NT2/D1 (cell line): ENCODE measurements around the gene SHE.
A peak's percentile ranks its signal among the peaks of the same experiment; 100 is the strongest.

Source experiments
- DNase-seq: peaks from one replicate; pipeline ENCODE4 v3.0.0-alpha.2; 2011; ENCODE audit warnings: low read depth, low spot score
- H3K27me3 ChIP-seq: 2 replicates; pipeline ENCODE4 v1.6.0; 2011; ENCODE audit warnings: mild to moderate bottlenecking; ENCODE audit not compliant: insufficient read length, insufficient read depth
- H3K36me3 ChIP-seq: 2 replicates; pipeline ENCODE4 v1.6.1; 2011; ENCODE audit warnings: mild to moderate bottlenecking, low read length, mixed read lengths; ENCODE audit not compliant: insufficient read depth, insufficient read length
- H3K4me1 ChIP-seq: 2 replicates; pipeline ENCODE4 v1.5.1; 2011; ENCODE audit not compliant: insufficient read depth, insufficient read length
- H3K4me3 ChIP-seq: 2 replicates; pipeline ENCODE4 v1.5.1; 2011; ENCODE audit warnings: low read depth; ENCODE audit not compliant: insufficient read length
- H3K9ac ChIP-seq: 2 replicates; pipeline ENCODE4 v1.6.0; 2011; ENCODE audit warnings: low read depth; ENCODE audit not compliant: insufficient read length
- H3K9me3 ChIP-seq: 2 replicates; pipeline ENCODE4 v1.5.1; 2011; ENCODE audit warnings: mild to moderate bottlenecking, low read length; ENCODE audit not compliant: insufficient read depth
- SUZ12 ChIP-seq: IDR thresholded peaks from 2 replicates; pipeline ENCODE4 v1.6.1; 2011; ENCODE audit not compliant: insufficient read length, insufficient read depth; ENCODE audit errors: extremely low read depth
- YY1 ChIP-seq: IDR thresholded peaks from 2 replicates; pipeline ENCODE4 v1.6.1; 2011; ENCODE audit not compliant: insufficient read length, insufficient read depth
- ZNF274 ChIP-seq: IDR thresholded peaks from 2 replicates; pipeline ENCODE4 v1.6.1; 2011; ENCODE audit warnings: mild to moderate bottlenecking, low read depth, low read length

SHE gene

DNA sequence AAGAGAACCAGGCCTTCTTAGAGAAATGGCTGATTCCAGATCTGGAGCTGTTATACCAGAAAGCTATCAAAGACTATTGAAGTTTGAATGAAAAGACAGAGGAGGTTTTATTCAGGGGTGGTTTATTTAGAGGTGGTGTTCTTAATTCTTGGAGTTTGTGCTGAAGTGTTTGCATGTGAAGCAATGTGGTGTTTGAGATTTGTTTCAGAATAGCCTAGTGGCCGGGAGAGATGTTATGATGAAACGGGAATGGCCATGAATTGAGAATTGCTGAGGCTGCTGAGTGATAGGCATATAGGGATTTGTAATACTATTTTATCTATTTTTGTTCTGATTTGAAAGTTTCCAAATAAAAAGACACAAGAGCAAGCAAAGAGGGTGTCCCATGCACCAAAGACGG, 10.5 kb upstream of the SHE start:
- Histone ChIP-seq H3K4me3 (no peak overlapping the region), H3K4me1 (no peaks in the 10 kb centered on the region), H3K27me3 (no peaks in the 10 kb centered on the region), H3K9ac (no peak overlapping the region), H3K36me3 (no peaks in the 10 kb centered on the region), H3K9me3 (no peaks in the 10 kb centered on the region)
- TF ChIP-seq SUZ12: no peak
- TF ChIP-seq ZNF274: no peak
- no peak for TF ChIP-seq YY1
- no peak for DNase-seq

DNA sequence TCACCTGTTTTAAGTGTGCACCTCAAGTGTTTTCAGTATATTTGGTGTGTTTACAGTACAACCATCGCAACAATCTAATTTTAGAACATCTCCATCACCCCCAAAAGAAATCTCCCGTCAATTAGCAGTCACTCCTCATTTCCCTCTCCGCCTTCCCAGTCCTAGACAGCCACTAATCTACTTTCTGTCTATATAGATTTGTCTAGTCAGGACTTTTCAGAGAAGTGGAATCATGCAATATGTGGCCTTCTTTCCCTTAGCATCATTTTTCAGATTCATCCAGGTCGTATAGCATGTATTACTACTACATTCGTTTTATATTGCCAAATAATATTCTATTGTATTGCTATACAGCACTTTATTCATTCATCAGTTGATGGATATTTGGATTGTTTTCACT, 1.7 kb upstream of the SHE start:
- H3K27me3 ChIP-seq: peaks cover 53% of the 10 kb centered on the region

DNA sequence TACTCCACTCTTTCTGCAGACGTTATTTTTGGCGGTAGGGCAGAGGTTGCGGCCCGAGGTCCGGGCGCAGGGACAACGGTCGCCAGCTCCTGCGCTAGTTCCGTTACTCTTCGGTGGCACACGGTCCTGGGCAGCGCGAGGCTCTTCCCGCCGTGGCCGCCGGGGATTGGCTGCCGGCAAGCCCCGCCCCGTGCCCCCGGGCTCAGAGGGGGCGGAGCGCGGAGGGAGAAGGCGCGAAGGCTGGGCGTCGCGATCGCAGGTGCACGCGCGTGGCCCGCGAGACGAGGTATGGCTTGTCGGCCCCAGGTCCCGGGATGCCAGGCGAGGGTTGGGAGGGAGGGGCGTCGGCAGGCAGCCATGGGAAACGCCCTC, 518 bp upstream of the SHE start:
- H3K9ac ChIP-seq: peak overlapping the region; percentile 39
- H3K36me3 ChIP-seq: no peaks in the 10 kb centered on the region
- no peaks in the 10 kb centered on the region for H3K4me1 ChIP-seq
- H3K9me3 ChIP-seq: peaks cover 12% of the 10 kb centered on the region
- H3K4me3 ChIP-seq: peak overlapping the region; percentile 38
- TF ChIP-seq ZNF274: no peak
- TF ChIP-seq SUZ12: no peak
- no peak for DNase-seq
- peaks cover 55% of the 10 kb centered on the region for H3K27me3 ChIP-seq

More for the DNA sequence above, 1.7 kb upstream of the SHE start:
- Histone ChIP-seq H3K4me1 (no peaks in the 10 kb centered on the region), H3K4me3 (no peak overlapping the region), H3K9ac (no peak overlapping the region), H3K36me3 (no peaks in the 10 kb centered on the region), H3K9me3 (peaks cover 12% of the 10 kb centered on the region)
- no peak for TF ChIP-seq ZNF274
- no peak for TF ChIP-seq YY1
- no peak for TF ChIP-seq SUZ12
- DNase-seq: no peak

DNA sequence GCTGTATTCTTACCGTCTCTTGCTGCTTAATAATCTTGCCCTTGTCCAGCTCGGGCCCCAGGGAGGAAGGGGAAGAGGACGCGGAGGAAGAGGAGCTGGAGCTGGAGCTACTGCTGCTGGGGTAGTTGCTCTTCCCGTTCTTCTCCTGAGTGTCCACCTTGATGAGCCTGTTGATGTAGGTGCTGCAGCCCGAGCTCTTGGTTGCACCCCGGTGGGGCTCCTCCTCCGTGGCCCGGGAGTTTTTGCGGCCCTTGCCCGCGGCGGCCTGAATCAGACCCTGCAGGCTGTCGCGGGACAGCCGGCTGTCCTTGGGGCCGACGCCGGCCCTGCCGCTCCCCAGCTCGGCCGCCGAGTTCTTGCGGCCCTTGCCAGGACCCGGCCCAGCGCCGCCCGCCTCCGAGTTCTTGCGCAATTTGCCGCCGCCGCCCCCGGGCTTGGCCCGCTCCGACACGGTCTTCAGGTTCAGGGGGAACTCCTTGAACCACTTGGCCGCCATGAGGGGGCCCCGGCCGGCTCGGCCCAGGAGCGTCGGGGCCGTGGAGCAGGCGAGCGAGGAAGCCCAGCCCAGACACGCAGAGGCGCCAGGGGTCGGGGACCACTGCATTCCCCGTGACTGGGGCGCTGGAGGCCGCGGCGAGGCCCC, 668 bp downstream of the SHE start:
- no peak for DNase-seq
- Histone ChIP-seq H3K27me3 (peaks cover 55% of the 10 kb centered on the region), H3K9ac (peak overlapping the region; percentile 39), H3K4me3 (peak overlapping the region; percentile 38), H3K36me3 (no peaks in the 10 kb centered on the region), H3K9me3 (peaks cover 12% of the 10 kb centered on the region), H3K4me1 (no peaks in the 10 kb centered on the region)
- no peak for TF ChIP-seq ZNF274
- peak; percentile 76 for TF ChIP-seq SUZ12

DNA sequence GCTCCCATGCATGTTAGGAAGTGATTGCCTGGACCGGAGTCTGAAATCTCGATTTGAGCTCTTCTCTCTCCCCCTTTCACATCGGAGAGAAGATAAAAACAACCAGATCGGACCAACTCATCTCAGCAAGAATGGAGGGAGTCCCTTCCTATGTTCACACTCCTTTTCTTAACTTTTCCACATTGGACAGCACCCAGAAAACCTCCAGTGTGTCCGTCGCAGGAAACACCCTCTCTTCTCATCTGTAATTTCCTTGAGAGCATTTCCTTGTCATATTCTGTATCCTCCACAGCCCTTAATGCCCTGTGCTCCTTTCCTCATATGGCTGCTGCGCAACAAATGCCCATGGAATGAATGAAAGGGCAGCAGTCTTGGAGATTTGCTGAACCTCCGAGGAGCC, 1.7 kb downstream of the SHE start:
- no peak for DNase-seq
- H3K4me1 ChIP-seq: no peaks in the 10 kb centered on the region
- H3K4me3 ChIP-seq: no peak overlapping the region
- H3K36me3 ChIP-seq: no peaks in the 10 kb centered on the region
- peaks cover 55% of the 10 kb centered on the region for H3K27me3 ChIP-seq
- H3K9ac ChIP-seq: no peak overlapping the region
- H3K9me3 ChIP-seq: peaks cover 5% of the 10 kb centered on the region
- no peak for TF ChIP-seq SUZ12

DNA sequence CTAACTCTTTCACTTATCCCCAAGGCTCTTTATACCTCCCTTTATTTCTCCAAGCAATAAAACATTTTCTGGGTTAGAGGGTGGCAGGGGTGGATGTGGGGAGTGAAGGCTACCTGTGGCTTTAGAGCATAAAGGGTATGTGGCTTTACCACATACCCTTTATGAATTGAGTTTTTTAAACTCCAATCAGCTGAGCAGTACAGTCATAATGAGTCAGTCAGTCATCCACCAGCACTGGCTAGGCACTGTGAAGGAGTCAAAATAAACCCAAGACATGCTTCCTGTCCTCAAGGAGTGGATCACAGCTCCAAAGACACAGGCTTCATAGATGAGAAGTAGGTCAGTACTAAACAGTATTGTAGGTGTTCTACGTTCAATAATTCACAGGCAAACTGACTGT, 2.8 kb downstream of the SHE start:
- DNase-seq: no peak
- Histone ChIP-seq H3K9ac (no peak overlapping the region), H3K4me3 (no peak overlapping the region), H3K9me3 (peaks cover 5% of the 10 kb centered on the region; the same call in 1 of the 2 replicates), H3K27me3 (peaks cover 55% of the 10 kb centered on the region), H3K4me1 (no peaks in the 10 kb centered on the region), H3K36me3 (no peaks in the 10 kb centered on the region)
- TF ChIP-seq SUZ12 (peak; percentile 20), ZNF274 (no peak), YY1 (no peak)

DNA sequence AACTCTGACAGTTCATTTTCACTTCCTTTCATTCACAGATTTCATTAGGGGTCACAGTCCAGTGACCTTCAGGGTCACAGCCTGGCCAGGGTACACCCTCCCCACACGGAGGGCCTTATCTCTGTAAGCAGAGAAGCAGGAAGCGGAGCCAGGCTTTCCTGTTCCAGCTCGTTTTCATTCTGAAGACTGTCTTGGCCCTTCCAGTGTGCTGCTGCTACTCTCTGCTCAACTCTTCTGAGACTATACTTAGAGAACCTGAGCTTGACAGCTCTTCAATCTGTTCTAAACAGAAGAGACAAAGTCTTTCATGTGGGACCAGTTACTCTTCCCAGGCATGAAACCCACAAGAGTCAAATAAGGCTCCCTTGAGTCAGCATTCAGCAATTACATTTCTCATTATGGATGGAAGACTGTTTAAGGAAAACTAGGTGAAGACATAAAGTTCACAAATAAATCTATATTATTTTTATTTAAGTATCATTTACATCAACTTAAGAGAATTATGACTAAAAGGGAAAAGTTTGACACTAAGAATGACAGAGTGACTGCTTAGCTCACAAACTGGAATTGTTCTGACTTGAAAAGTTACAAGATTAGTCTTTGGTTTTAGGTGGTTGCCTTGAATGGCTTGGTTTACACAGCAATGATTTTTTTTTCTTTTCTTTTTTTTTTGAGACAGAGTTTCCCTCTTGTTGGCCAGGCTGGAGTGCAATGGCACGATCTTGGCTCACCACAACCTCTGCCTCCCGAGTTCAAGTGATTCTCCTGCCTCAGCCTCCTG, 5.0 kb downstream of the SHE start:
- Histone ChIP-seq H3K36me3 (no peaks in the 10 kb centered on the region), H3K27me3 (peaks cover 35% of the 10 kb centered on the region), H3K4me3 (no peak overlapping the region), H3K4me1 (no peaks in the 10 kb centered on the region), H3K9me3 (no peaks in the 10 kb centered on the region), H3K9ac (no peak overlapping the region)
- TF ChIP-seq ZNF274 (no peak), SUZ12 (no peak), YY1 (no peak)
- no peak for DNase-seq
